NOMO-1 treated with DMSO at 0.1 percent for 48 hours (cell line): ENCODE measurements around the gene N4BP2L2.
A peak's percentile ranks its signal among the peaks of the same experiment; 100 is the strongest.

Source experiments
- DNase-seq: peaks from one replicate; lab custom pipeline; 2025; ENCODE audit not compliant: unreplicated experiment; lab: John Stamatoyannopoulos, UW

The N4BP2L2 gene

DNA sequence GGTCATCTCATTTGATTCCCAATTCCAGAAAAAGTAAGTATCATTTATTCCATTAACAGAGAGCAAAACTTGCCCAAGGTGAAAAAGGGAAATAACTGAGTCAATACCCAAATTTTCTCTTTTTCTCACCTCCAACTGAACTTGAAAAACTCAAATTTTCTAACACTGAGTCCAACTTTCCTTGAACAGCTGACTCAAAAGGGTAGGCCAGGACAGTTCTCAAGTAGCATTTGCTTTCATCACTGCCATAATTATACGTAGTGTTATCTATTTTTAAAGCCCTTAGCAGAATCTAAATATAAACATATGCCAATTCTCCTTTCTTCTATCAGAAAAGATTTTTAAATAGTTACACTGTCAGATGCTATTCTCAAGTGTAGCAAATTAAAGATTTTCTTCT lies 3.5 kb downstream of the N4BP2L2 start:
- DNase-seq = no peak

DNA sequence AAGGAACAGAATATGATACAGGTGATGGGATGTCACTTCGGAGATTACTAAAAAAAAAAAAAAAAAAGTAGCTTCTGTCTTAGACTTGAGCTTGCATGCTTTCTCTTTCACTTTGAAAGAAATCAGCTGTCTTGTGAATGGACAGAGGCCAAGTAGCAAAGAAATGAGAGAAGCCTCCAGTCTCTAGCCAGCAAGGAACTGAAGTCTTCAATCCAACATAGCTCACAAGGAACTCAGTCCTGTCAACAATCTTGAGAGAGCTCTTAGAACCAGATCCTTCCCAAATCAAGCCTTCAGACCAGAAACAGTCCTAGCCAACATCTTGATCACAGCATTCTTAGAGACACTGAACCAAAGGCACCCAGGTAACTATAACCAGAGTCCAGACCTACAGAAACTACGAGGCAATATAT lies 7.7 kb downstream of the N4BP2L2 start:
- DNase-seq = no peak

DNA sequence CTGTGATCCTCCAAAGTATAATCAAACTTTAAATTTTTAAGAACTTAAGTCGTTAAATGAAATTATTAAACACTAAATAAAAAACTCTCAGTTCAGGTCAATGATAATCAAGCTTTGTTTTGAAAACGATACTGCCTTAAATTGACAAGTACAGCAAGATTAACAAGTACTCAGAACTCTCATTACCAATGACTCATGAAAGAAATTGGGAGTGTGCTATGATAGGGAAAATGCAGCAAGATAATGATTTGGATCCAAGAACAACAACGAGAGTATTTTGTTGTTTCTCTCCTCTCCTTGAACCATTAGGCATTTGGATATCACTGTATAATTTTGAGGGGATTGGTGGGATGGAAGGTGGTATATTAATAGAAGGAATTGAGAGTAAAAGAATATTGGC lies 10.2 kb downstream of the N4BP2L2 start:
- DNase-seq = no peak

DNA sequence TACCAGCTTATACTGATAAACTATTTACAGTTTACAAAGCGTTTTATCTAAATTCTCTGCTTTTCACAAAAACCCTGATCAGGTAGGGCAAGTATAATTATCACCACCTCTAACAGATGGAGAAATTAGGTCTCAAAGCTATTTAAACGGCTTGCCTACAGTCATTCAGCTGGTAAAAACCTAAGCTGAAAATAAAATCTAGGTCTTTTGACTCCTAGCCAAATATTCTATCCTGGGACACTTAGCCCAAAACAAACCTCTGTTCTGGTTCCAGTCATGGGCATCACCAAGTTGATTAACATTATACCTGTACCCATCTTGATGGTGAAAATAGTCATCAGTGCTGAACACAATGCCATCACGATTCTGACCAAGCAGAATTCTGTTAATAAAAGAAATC lies 11.4 kb downstream of the N4BP2L2 start:
- DNase-seq = no peak

DNA sequence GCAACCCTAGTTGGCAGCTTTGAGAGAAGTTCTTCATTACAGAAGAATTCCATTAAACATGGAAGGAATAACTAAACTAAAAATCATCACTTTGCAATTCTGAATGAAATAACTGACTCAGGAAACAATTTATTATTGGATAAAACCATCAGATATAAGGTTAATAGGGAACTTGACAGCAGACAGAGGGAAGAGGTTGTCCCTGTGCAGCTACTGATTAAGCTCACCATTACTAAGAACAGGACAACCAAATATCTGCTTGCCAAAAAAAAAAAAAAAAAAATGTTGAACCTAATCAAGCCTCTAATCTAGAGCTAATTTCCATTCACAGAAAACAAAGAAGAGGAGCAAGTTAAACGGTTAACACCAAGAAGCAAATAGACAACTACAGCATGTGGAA lies 12.8 kb downstream of the N4BP2L2 start:
- DNase-seq = no peak

DNA sequence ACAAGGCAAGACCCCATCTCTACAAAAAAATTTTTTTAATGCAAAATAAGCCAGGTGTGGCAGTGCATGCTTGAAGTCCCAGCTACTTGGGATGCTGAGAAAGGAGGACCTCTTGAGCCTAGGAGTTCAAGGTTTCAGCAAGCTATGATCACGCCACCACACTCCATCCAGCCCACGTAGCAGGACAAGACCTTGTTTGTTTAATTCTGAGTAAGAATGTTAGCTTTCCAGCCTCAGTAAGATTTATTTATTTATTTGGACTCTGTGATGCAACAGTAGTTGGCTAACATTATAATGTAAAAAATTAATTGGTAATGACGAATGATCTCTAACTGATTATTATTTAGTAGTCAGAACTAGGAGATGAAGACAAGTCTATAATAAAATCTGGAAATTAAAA lies 23.3 kb downstream of the N4BP2L2 start:
- no peak for DNase-seq

DNA sequence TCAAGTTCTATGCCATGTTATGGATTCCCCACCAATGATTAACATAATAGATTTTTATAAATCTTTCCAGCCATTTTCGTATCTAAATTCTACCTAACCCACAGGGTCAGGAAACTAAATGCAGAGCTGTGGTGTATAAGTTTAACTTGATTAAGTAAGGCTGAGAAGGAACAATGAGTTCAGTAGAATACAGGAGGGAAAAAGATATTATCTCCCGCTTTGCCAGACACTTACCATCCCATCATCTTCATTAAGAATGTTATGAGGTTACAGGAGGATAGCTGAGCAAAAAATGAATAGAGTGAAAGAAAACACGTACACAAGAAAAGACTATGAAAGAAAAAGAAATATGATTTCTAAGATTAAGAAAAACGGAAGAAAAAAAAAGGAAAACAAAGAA lies 27.1 kb downstream of the N4BP2L2 start:
- no peak for DNase-seq

DNA sequence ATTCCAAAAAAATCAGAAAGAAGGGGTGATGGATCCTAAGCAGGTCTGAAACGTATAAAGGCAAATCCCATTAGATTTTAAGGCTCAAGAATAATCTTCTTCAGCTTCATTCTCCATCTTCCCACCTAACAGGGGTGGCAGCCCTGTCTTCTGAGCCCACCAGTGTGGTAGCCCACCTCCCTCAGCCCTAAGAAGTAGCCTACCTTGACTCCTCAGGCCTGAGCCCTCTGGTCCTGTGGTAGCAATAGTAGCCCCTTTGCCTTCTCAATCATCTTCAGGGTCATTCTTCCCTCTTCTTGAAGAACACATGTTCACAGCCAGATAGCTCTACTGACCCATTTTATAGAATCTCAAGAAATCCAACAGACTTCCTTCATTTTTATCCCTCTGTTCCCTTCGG lies 33.7 kb downstream of the N4BP2L2 start:
- no peak for DNase-seq

DNA sequence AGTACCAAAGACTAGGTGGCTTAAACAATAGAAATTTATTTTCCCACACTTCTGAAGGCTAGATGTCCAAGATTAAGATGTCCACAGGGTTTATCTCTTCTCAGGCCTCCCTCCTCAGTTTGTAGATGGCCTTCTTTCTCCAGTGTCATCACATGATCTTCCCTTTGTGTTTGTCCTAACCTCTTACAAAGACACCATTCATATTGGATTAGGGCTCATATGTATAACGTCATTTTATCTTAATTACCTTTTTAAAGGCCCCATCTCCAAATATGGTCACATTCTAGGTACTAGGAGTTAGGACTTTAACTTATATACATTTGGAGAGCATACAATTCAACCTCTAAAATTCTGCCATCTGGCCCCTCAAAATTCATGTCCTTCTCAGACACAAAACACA lies 34.3 kb downstream of the N4BP2L2 start:
- DNase-seq = no peak

DNA sequence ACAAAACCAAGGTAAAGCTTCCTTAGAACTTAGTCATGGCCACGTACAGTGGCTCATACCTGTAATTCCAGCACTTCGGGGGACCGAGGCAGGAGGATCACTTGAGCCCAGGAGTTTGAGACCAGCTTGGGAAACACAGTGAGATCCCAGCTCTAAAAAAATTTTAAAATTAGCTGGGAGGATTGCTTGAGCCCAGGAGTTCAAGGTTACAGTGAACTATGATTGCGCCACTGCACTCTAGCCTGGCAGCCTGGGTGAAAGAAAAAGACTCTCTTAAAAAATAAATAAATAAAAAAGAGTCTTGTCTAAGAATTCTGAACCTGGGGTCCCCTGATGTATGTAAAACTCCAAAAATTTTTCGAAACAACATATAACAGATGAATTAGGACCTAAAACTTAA lies 34.9 kb downstream of the N4BP2L2 start:
- DNase-seq = no peak

DNA sequence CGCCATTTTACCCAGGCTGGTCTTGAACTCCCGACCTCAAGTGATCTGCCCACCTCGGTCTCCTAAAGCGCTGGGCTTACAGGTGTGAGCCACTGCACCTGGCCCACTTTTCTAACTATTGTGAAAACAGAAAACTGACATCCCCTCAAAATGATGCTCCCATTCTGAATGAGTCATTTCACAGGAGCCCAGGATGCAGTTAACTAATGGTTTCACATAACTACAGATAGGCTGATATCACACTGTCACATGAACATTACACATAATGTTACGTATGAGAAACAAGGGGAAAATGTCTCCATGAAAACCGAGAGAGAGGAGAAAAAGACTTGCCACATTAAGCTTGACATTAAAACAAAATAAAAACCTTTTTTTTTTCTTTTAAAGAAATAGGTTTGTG lies 37.5 kb downstream of the N4BP2L2 start:
- DNase-seq = no peak

DNA sequence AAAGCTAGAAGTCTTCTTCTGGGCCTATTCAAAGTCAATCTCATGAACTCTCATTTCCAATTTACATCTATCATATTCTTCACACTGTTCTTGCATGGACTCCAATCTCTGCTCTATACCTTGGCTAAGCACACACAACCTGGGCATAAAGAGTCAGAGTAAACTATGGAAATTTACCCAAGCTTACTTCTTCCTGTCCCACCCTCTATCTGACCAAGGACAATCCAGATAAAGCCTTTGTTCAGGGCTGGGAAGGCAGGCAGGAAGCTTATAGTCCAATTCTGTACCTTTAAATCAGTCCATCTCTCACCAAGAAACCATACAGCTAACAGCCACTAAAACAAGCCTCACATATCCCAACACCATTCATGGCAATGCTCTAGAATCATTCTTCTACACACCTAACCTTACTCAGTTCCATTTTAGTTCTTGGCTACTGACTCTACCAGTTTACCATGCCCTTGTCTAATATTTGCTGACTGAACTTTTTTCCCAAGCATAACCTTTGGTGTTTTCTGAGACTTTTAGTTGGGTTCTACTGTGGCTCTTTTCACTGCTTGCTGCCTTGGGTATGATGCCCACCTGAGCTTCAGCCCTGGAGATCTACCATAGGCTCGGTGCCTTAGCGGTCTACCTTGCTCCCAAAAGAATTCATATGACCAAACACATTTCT lies 38.9 kb downstream of the N4BP2L2 start:
- no peak for DNase-seq

DNA sequence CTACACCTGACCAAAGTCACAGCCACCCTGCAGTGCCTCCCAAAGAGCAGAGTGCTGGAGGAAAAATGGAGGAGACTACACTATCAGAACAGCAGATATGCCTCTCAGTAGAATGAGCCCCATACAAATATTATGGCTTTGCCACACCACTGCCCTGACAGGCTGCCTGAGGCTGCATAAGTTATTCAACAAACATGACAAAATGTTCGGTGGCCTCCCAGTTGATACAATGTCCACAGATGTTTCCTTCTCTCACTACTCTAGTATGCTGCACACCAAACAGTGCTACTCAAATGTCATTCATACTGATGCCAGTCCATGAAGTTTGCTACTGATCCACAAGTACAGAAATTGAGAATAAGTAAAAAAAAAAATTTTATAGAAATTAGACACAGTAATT lies 41.0 kb downstream of the N4BP2L2 start:
- no peak for DNase-seq

DNA sequence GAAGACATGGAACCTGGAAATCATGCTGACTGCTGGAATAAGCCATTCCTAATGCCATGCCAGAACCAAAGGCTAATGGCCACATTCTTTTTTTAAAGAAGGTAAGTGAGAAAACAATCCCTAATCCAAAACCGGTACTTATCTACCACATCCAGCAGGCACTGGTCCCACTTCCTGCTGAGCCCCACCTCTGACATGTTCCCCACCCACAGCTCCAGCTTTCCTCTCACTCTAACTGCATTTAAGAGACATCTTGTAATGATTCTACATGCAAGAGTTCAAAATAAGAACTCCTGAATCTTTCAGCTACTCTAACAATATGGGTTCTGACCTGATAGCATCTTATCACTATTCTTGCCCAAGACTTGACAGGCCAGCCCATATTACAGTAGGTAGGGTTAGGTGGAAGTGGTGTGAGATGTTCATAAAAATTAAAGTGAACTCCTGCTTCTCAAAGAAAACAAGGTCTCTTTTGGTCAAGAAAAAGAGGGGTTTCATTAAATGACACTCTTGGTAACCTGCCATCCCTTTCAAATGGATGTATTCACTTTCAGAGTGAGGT lies 41.9 kb downstream of the N4BP2L2 start:
- no peak for DNase-seq

DNA sequence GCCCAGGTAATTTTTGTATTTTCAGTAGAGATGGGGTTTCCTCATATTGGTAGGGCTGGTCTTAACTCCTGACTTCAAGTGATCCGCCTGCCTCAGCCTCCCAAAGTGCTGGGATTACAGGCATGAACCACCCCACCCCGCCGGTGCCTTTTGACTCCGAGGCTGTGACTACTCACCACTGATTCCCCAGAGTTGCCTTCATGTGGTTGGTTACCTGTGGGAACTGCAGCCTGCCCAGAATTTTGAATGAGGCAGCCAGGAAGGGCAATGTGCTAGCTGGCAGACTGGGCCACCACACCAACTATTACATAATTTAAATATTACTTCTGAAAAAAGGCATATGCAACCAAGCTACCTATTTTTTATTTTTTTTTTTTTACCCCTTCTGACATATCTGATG lies 42.8 kb downstream of the N4BP2L2 start:
- no peak for DNase-seq

DNA sequence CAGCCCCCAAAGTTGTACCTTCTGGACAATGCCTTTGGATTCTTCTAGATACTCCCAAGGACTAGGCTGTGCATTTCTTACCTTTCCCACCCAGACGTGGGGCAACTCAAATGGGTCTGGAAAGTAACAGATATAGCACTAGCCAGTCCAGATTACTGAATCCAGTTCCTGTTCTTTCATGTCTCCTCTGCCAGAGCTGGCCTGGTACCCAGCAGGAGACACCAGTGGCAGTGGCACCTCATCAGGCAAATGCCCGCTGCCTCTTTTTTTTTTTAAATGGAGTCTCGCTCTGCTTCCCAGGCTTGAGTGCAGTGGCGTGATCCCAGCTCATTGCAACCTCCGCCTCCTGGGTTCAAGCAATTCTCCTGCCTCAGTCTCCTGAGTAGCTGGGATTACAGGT lies 43.2 kb downstream of the N4BP2L2 start:
- no peak for DNase-seq

DNA sequence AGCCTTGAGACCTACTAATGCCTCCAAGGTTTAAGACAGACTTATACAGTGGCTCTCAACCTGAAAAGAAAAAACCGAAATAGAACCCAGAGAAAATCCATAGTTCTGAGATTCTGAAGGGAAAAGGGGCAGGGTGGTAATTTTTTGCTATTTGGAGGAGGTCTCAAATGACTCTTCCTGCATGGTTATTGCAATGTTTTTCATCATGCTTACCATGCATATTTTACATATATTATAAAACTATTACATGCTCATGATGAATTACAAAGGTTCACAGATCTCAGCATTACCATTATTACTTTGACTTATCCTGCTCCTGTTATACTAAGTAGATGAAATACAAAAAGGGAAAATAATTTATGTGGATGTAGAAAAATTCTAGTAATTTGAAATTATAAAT lies 47.6 kb downstream of the N4BP2L2 start:
- no peak for DNase-seq

DNA sequence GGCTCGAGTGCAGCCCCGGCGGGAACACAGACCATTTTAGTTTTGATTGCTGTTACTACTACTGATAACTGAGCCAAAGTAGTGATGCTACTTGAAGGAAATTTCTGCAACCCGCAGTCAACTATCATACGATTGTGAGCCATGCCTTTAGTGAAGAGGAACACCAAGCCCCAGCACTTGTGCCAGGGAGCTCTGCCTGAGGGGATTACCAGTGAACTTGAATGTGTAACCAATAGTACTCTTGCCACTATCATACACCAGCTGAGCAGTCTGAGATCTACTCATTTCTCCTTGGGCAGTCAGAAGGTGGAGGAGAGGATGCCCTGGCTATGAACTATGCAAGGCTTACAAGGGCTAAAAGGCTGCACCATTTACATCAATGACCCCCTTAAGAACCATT lies 61.7 kb downstream of the N4BP2L2 start:
- no peak for DNase-seq

DNA sequence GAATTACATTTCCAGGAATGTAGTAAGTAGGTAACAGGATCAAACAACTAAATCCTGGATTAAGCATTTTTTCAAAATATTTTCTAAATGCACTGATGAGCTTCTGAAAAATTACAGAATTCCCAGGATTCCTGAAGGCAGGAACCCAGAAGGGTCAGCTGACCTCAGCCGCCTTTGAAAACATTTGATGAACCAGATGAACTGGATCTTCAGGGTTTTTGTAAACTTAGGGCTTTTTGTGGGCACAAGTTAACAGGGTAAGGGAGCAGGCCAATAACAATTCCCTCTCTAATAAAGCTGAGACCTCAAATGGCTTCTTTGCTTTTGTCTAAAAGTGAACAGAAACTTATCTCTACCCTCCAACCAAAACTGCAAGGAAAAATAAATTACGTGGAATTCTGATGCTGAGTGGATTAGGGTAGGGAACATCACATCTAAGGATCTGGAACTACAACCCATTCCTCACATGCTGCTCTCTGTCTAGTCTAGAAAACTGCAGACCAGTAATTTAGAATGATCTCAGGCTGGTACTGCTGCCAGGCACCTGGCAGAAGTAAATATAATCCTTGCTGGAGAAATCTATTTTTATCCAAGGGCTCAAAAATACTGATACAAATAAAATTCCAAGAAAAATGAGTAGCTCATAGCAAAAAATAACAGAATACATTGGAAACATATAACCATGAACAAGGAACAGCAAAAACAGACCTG lies 62.4 kb downstream of the N4BP2L2 start:
- no peak for DNase-seq

DNA sequence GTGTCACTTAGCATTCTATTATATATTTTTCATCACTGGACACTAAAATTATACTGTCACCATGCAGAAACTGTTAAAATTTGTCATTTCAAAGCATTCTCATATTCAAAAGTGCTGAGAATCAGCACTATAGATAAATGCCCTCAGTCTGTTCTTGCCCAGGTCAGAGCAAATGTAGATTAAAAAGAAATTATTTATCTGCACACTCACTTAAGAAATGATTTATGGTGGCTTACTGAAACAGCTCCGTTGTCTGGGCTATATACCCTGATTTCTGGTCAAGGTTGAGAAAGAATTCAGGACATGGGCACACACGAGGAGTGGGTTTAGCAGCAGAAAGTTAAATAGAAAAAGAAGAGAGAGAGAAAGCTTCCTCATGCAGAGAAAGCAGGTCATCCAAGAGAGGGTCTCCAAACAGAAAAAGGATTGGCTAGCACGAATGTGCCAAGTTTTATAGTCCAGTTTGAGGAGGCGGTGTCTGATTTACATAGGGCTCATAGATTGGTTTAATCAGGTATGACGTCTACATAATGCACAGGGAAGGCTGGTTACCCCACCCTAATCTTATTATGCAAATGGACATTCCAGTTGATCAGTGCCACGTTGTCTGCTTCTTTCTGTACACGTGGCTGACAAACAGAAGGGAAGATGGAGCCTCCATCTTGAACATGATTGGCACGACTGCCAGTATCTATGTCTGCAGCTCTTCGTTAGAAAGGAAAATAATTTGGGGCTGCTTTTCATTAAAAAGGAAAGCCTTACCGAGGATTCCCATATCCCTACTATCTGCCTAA lies 63.4 kb downstream of the N4BP2L2 start:
- DNase-seq = no peak

DNA sequence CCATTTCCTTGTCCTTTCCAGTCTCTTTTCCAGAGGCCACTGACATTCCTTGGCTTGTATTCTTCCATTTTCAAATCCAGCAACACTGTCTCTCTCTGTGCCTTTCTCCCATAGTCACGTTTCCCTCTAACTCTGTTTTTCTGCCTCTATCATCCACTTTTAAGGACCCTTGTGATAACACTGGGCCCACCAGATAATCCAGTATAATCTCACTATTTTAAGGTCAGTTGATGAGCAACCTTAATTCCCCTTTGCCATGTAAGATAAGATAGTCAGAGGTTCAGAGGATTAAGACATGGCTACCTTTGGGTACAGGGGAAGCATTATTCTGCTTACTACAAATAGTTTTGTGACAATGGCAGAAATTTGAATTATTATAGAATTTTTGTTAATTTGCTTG lies 64.9 kb downstream of the N4BP2L2 start:
- no peak for DNase-seq

DNA sequence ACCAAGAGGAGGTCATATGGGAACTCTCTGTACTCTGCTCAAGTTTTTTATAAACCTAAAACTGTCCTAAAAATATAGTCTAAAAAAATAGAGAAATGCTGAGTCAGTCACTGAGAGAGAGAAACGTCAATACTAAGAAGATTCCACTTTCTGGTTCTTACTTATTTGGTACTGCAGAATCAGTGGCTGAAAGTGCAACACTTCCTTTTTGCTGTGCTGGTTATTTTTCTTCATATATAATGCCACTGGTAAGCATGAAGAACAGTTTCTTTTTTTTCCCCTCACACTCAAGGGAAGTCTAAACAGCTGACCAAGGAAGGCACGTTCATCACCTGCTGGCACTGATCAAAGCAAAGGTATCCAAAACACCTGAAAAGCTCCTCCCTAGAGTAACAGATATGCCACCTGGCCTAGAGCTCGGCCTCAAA lies 66.4 kb downstream of the N4BP2L2 start:
- peak; percentile 38 for DNase-seq
